H9 (cell line): Measurements from ENCODE around the gene LEF1. TPM values are rescaled to one million over a fixed set of nuclear protein-coding genes. Genes with fewer than 3 reads are reported as not detected.

ENCODE experiments used
- DNase-seq: peaks from one replicate; pipeline ENCODE4 v3.0.0-alpha.2; 2017
- H2AFZ ChIP-seq: one replicate; pipeline ENCODE4 v1.6.1; 2013; ENCODE audit warnings: mild to moderate bottlenecking, low read length, control low read depth, moderate library complexity
- H2AK5ac ChIP-seq: 2 replicates; pipeline ENCODE4 v1.6.1; 2013; ENCODE audit warnings: low read length, control low read depth, mixed read lengths; ENCODE audit not compliant: insufficient read length
- H2BK120ac ChIP-seq: one replicate; pipeline ENCODE4 v1.6.1; 2013; ENCODE audit warnings: low read depth, mild to moderate bottlenecking, low read length, control low read depth, inconsistent platforms; ENCODE audit not compliant: poor library complexity, severe bottlenecking
- H2BK12ac ChIP-seq: 2 replicates; pipeline ENCODE4 v1.6.1; 2013; ENCODE audit warnings: low read length, control low read depth, mixed read lengths, low read depth; ENCODE audit not compliant: insufficient read length
- H2BK15ac ChIP-seq: 2 replicates; pipeline ENCODE4 v1.6.1; 2013; ENCODE audit warnings: low read depth, low read length, control low read depth
- H2BK20ac ChIP-seq: one replicate; pipeline ENCODE4 v1.6.1; 2013; ENCODE audit warnings: low read depth, mild to moderate bottlenecking, low read length, control low read depth, inconsistent platforms; ENCODE audit not compliant: poor library complexity, severe bottlenecking
- H2BK5ac ChIP-seq: 2 replicates; pipeline ENCODE4 v1.6.1; 2013; ENCODE audit warnings: low read length, control low read depth, mixed read lengths; ENCODE audit not compliant: insufficient read length
- H3K14ac ChIP-seq: 2 replicates; pipeline ENCODE4 v1.6.1; 2013; ENCODE audit warnings: low read length, control low read depth; ENCODE audit not compliant: insufficient read depth
- H3K18ac ChIP-seq: 2 replicates; pipeline ENCODE4 v1.6.1; 2013; ENCODE audit warnings: low read depth, mild to moderate bottlenecking, mixed read lengths, low read length, control low read depth; ENCODE audit not compliant: insufficient read length
- H3K23ac ChIP-seq: 2 replicates; pipeline ENCODE4 v1.6.1; 2013; ENCODE audit warnings: low read length, control low read depth, mixed read lengths, low read depth; ENCODE audit not compliant: insufficient read length
- H3K23me2 ChIP-seq: 2 replicates; pipeline ENCODE4 v1.6.1; 2013; ENCODE audit warnings: low read depth, mild to moderate bottlenecking, mixed read lengths, low read length, control low read depth; ENCODE audit not compliant: insufficient read length, poor library complexity, severe bottlenecking
- H3K27ac ChIP-seq: 2 replicates; pipeline ENCODE4 v1.5.1; 2013; ENCODE audit warnings: low read length, control low read depth, mixed read lengths, low read depth; ENCODE audit not compliant: insufficient read length
- H3K27me3 ChIP-seq: 2 replicates; pipeline ENCODE4 v1.6.1; 2013; ENCODE audit warnings: low read length, control low read depth, inconsistent platforms; ENCODE audit not compliant: insufficient read depth
- H3K4ac ChIP-seq: 2 replicates; pipeline ENCODE4 v1.6.1; 2013; ENCODE audit warnings: low read depth, mild to moderate bottlenecking, control low read depth, inconsistent platforms, low read length, moderate library complexity
- H3K4me1 ChIP-seq: 2 replicates; pipeline ENCODE4 v1.6.1; 2013; ENCODE audit warnings: low read length, control low read depth, inconsistent platforms; ENCODE audit not compliant: insufficient read depth
- H3K4me2 ChIP-seq: 2 replicates; pipeline ENCODE4 v1.6.1; 2013; ENCODE audit warnings: low read length, control low read depth, mixed read lengths; ENCODE audit not compliant: insufficient read length, insufficient read depth
- H3K56ac ChIP-seq: 2 replicates; pipeline ENCODE4 v1.6.1; 2013; ENCODE audit warnings: low read depth, mild to moderate bottlenecking, mixed read lengths, low read length, control low read depth; ENCODE audit not compliant: insufficient read length
- H3K79me1 ChIP-seq: 2 replicates; pipeline ENCODE4 v1.6.1; 2013; ENCODE audit warnings: low read depth, mild to moderate bottlenecking, moderate library complexity, low read length, control low read depth, inconsistent platforms; ENCODE audit not compliant: insufficient read depth, poor library complexity, severe bottlenecking
- H3K79me2 ChIP-seq: 2 replicates; pipeline ENCODE4 v1.6.1; 2013; ENCODE audit warnings: low read length, control low read depth, inconsistent platforms; ENCODE audit not compliant: insufficient read depth
- H3K9ac ChIP-seq: 2 replicates; pipeline ENCODE4 v1.6.1; 2013; ENCODE audit warnings: low read length, control low read depth, mixed read lengths; ENCODE audit not compliant: insufficient read length; ENCODE audit errors: extremely low read depth
- H3K9me3 ChIP-seq: one replicate; pipeline ENCODE4 v1.6.1; 2013; ENCODE audit warnings: low read depth, low read length, inconsistent platforms; ENCODE audit not compliant: control insufficient read depth
- H3T11ph ChIP-seq: one replicate; pipeline ENCODE4 v1.6.1; 2013; ENCODE audit warnings: mild to moderate bottlenecking, low read length, control low read depth, inconsistent platforms
- H4K20me1 ChIP-seq: one replicate; pipeline ENCODE4 v1.6.1; 2013; ENCODE audit not compliant: control insufficient read depth, insufficient read length, insufficient read depth
- H4K5ac ChIP-seq: 2 replicates; pipeline ENCODE4 v1.6.1; 2013; ENCODE audit warnings: low read depth, mild to moderate bottlenecking, mixed read lengths, low read length, control low read depth; ENCODE audit not compliant: insufficient read length
- H4K8ac ChIP-seq: replicated peaks from 2 replicates; pipeline ENCODE4 v1.6.1; 2013; ENCODE audit warnings: low read length, control low read depth, mixed read lengths, low read depth; ENCODE audit not compliant: insufficient read length
- H4K91ac ChIP-seq: 2 replicates; pipeline ENCODE4 v1.6.1; 2013; ENCODE audit warnings: low read depth, mild to moderate bottlenecking, moderate library complexity, mixed read lengths, low read length, control low read depth; ENCODE audit not compliant: insufficient read length
- H3K27ac Mint-ChIP-seq, 3 experiments: 2 replicates in 2 of 3; 3 replicates in 1 of 3; pipeline ENCODE4 v1.8.0; 2020 to 2021; ENCODE audit warnings: mixed read lengths in 3 of 3, mild to moderate bottlenecking in 1 of 3, moderate library complexity in 1 of 3
- H3K27me3 Mint-ChIP-seq: 2 replicates; pipeline ENCODE4 v1.8.0; 2021; ENCODE audit warnings: low read depth, mild to moderate bottlenecking, moderate library complexity, mixed read lengths
- H3K36me3 Mint-ChIP-seq, 3 experiments: 2 replicates in 2 of 3; 3 replicates in 1 of 3; pipeline ENCODE4 v1.8.0; 2020 to 2021; ENCODE audit warnings: low read depth in 3 of 3, mixed read lengths in 3 of 3; ENCODE audit not compliant: insufficient read depth in 1 of 3
- H3K4me1 Mint-ChIP-seq, 2 experiments: 2 replicates each; pipeline ENCODE4 v1.8.0; 2020; ENCODE audit warnings: mixed read lengths in 2 of 2
- H3K4me3 Mint-ChIP-seq, 2 experiments: 2 replicates in 1 of 2; 3 replicates in 1 of 2; pipeline ENCODE4 v1.8.0; 2020 to 2021; ENCODE audit warnings: mild to moderate bottlenecking in 2 of 2, mixed read lengths in 2 of 2, moderate library complexity in 1 of 2
- H3K9me3 Mint-ChIP-seq, 2 experiments: 2 replicates in 1 of 2; 3 replicates in 1 of 2; pipeline ENCODE4 v1.8.0; 2020; ENCODE audit warnings: mild to moderate bottlenecking in 2 of 2, mixed read lengths in 2 of 2, moderate library complexity in 1 of 2
- WGBS: extraction: QIAGEN DNeasy Blood & Tissue Kit; methylation state at CpG from one replicate; pipeline ENCODE4 v1.1.7; 2013; ENCODE audit warnings: missing lambda C conversion rate, low lambda C conversion rate, mixed read lengths; ENCODE audit not compliant: insufficient read length; ENCODE audit errors: extremely low coverage; 5-methylcytosine and 5-hydroxymethylcytosine counted together
- total RNA-seq: library from RNA; stranded (reverse); gene quantifications from 2 replicates; pipeline ENCODE4 v1.2.1, GENCODE V29; 2021
- TF ChIP-seq, protein P1 (sequence below): fragments of 200-600 bp; sonication (generic); conservative IDR thresholded peaks from 3 replicates; pipeline ENCODE4 v1.8.0; 2021; ENCODE audit warnings: antibody characterized with exemption, mild to moderate bottlenecking

Gene LEF1
- total RNA-seq, 1 experiment from 2014 or later, result 2.5 TPM

DNA sequence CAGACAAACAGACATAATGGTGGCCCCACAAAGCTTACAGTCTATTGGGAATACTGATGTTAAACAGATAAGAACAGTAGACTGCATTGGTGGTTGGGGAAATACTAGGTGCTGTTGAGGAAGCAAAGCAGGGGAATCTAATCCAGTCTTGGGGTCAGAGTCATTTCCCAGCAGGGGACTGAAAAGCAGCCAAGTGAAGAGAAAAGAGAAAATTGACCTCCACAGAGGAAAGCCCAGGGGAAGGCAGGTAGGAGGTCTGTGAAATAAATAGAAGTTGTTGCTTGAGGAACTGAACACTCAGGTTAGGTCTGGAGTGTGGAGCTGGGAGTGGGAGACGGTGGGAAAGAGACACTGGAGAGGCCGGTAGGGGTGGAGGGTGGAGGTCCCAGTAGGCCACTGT, 33.0 kb upstream of the LEF1 start:
- Histone ChIP-seq H4K8ac (no peak overlapping the region), H2BK15ac (no peak overlapping the region), H4K91ac (no peak overlapping the region), H3K23me2 (no peaks in the 10 kb centered on the region), H2BK120ac (no peak overlapping the region), H3K27me3 (peaks cover 2% of the 10 kb centered on the region; the same call in 1 of the 2 replicates), H2AFZ (no peak overlapping the region), H3K4ac (no peak overlapping the region), H2BK5ac (no peak overlapping the region), H2AK5ac (no peak overlapping the region), H3K9me3 (no peaks in the 10 kb centered on the region), H3K18ac (no peak overlapping the region), H3K9ac (no peak overlapping the region), H3K14ac (no peak overlapping the region), H3K4me2 (no peak overlapping the region), H3K79me2 (no peaks in the 10 kb centered on the region), H3K27ac (no peak overlapping the region), H3K56ac (no peak overlapping the region), H3K79me1 (no peaks in the 10 kb centered on the region), H3K23ac (no peak overlapping the region), H3T11ph (no peak overlapping the region), H3K4me1 (no peaks in the 10 kb centered on the region), H4K5ac (no peak overlapping the region), H2BK12ac (no peak overlapping the region), H2BK20ac (no peak overlapping the region), H4K20me1 (no peaks in the 10 kb centered on the region)
- Mint-ChIP-seq H3K36me3 (no peaks in the 10 kb centered on the region), H3K27ac (no peak overlapping the region), H3K27me3 (peaks cover 77% of the 10 kb centered on the region), H3K4me3 (no peak overlapping the region), H3K9me3 (no peaks in the 10 kb centered on the region), H3K4me1 (peaks cover 2 to 4% of the 10 kb centered on the region in 2 experiments; a peak in 3 of 4 replicates)
- no CpG with 5 or more reads among the region's 2 CpGs for WGBS
- TF ChIP-seq, protein P1, sequence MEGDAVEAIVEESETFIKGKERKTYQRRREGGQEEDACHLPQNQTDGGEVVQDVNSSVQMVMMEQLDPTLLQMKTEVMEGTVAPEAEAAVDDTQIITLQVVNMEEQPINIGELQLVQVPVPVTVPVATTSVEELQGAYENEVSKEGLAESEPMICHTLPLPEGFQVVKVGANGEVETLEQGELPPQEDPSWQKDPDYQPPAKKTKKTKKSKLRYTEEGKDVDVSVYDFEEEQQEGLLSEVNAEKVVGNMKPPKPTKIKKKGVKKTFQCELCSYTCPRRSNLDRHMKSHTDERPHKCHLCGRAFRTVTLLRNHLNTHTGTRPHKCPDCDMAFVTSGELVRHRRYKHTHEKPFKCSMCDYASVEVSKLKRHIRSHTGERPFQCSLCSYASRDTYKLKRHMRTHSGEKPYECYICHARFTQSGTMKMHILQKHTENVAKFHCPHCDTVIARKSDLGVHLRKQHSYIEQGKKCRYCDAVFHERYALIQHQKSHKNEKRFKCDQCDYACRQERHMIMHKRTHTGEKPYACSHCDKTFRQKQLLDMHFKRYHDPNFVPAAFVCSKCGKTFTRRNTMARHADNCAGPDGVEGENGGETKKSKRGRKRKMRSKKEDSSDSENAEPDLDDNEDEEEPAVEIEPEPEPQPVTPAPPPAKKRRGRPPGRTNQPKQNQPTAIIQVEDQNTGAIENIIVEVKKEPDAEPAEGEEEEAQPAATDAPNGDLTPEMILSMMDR, result no peak
- no peak for DNase-seq
